ENCODE measurements around the gene CSMD2. TPM values are rescaled to one million over a fixed set of nuclear protein-coding genes. Genes with fewer than 3 reads are reported as not detected.

Gene CSMD2
- total RNA-seq, 1 experiment from 2014 or later: not detected

DNA sequence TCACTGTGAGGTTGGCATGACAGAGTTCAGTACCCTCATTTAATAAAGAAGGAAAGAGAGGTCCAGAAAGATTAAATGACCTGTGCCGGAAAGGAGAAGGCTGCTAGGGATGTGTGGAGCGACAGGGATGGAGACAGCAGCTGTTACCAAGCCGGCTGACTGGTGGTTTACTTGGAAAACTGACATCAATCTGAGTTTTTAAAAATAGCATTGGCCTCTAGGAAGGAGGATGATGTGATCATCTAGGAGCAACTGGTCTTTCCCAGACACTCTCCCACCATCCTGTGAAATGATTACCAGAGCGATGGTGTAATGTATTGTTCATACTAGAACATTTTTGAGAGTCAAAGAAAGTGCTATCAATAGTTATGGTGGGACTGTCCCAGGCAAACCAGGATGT lies 538.2 kb downstream of the CSMD2 start:
- H3K4me2 ChIP-seq: no peak overlapping the region
- POLR2A ChIA-PET (ENCODE audit: unreplicated experiment): no interaction called here
- H3K4me1 ChIP-seq (replicated peaks; ENCODE audit: insufficient read depth): no peaks in the 10 kb centered on the region
- H3K79me2 ChIP-seq (ENCODE audit: low read depth): no peaks in the 10 kb centered on the region
- no TSS peak for BruUV-seq (replicated peaks)
- H3K9me2 ChIP-seq (ENCODE audit: insufficient read depth): no peaks in the 10 kb centered on the region
- H3F3A ChIP-seq (ENCODE audit: insufficient read depth, low read depth): no peaks in the 10 kb centered on the region
- no peak for DNase-seq
- H2AFZ ChIP-seq: no peak overlapping the region
- no peaks in the 10 kb centered on the region for H3K36me3 ChIP-seq (ENCODE audit: low read depth)
- H3K9me3 ChIP-seq (ENCODE audit: insufficient read depth, low read depth): no peaks in the 10 kb centered on the region
- no peaks in the 10 kb centered on the region for H4K20me1 ChIP-seq (ENCODE audit: insufficient read depth)
- no peak overlapping the region for H3K27ac ChIP-seq
- CTCF ChIA-PET: no interaction called here
- TF ChIP-seq EZH2 (IDR thresholded peaks at IDR 0.05; ENCODE audit: low read depth): no peak
- TF ChIP-seq, protein P1, sequence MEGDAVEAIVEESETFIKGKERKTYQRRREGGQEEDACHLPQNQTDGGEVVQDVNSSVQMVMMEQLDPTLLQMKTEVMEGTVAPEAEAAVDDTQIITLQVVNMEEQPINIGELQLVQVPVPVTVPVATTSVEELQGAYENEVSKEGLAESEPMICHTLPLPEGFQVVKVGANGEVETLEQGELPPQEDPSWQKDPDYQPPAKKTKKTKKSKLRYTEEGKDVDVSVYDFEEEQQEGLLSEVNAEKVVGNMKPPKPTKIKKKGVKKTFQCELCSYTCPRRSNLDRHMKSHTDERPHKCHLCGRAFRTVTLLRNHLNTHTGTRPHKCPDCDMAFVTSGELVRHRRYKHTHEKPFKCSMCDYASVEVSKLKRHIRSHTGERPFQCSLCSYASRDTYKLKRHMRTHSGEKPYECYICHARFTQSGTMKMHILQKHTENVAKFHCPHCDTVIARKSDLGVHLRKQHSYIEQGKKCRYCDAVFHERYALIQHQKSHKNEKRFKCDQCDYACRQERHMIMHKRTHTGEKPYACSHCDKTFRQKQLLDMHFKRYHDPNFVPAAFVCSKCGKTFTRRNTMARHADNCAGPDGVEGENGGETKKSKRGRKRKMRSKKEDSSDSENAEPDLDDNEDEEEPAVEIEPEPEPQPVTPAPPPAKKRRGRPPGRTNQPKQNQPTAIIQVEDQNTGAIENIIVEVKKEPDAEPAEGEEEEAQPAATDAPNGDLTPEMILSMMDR (conservative IDR thresholded peaks at IDR 0.05): no peak
- H3K4me3 ChIP-seq: no peak overlapping the region
- peaks cover 71% of the 10 kb centered on the region for H3K27me3 ChIP-seq (ENCODE audit: insufficient read depth, low read depth)
- intact Hi-C loops (cut with micrococcal nuclease; ENCODE audit: unreplicated experiment): no loop called here

- TF ChIP-seq, protein P1 (conservative IDR thresholded peaks at IDR 0.05): peak; percentile 55
- no peak for TF ChIP-seq EZH2 (IDR thresholded peaks at IDR 0.05; ENCODE audit: low read depth)
- intact Hi-C loops (cut with micrococcal nuclease; ENCODE audit: unreplicated experiment): no loop called here
- H3K4me3 ChIP-seq: no peak overlapping the region
- H3K9me3 ChIP-seq (ENCODE audit: insufficient read depth, low read depth): no peaks in the 10 kb centered on the region
- no peaks in the 10 kb centered on the region for H3K36me3 ChIP-seq (ENCODE audit: low read depth)
- H3K27me3 ChIP-seq (ENCODE audit: insufficient read depth, low read depth): peaks cover 83% of the 10 kb centered on the region
- H3F3A ChIP-seq (ENCODE audit: insufficient read depth, low read depth): no peaks in the 10 kb centered on the region
- no peak overlapping the region for H3K27ac ChIP-seq
- no peaks in the 10 kb centered on the region for H4K20me1 ChIP-seq (ENCODE audit: insufficient read depth)
- POLR2A ChIA-PET (ENCODE audit: unreplicated experiment): no interaction called here
- no peaks in the 10 kb centered on the region for H3K4me1 ChIP-seq (replicated peaks; ENCODE audit: insufficient read depth)
- no peak for DNase-seq
- BruUV-seq (replicated peaks): no TSS peak
- CTCF ChIA-PET: no interaction called here
- no peaks in the 10 kb centered on the region for H3K79me2 ChIP-seq (ENCODE audit: low read depth)
- no peak overlapping the region for H2AFZ ChIP-seq
- H3K9me2 ChIP-seq (ENCODE audit: insufficient read depth): no peaks in the 10 kb centered on the region
- H3K4me2 ChIP-seq: no peak overlapping the region
These were observed 539.8 kb downstream of the CSMD2 start for GRCh38 chr1:33624991-33625870.

DNA sequence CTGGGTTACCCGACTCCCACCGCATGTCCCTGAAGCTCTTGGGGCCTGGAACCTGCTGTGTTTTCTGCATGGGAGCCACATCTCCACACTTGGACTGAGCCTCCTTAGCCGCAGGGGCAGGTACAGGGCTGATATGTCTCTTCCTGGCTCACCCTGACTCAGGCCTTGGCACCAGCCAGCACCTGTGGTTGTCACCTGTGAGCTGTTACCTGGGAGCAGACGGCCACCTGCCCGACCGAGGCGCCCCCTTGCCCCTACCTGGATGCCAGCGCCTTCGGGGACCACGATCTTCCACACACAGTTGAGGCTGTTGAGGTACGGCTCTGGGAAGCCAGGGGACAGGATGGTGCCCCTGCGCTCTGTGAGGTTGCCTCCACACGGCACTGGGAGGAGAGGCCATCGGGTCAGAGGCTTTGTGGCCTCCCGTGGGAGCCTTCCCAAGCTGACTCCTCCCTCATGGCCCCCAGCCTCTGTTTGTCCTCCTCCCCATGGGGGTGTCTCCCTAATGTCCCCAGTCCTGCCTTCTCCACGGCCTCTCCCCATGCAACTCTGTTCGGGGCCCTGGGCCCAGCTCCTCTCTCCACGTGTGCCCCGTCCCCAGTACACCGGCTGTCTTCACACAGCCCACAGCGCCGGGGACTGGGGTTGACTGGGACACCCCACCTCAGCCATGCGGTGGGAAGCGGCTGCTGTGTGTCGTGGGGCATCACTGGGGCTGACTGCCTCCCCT lies 540.6 kb downstream of the CSMD2 start:
- CTCF ChIA-PET: interaction anchor here (0.6 kb wide), 1 partner anchor 9 kb away, joined by 3 read pairs; no protein-coding TSS in a partner anchor
- H3F3A ChIP-seq (ENCODE audit: insufficient read depth, low read depth): no peaks in the 10 kb centered on the region

More for the DNA sequence above, 540.6 kb downstream of the CSMD2 start:
- Histone ChIP-seq H3K36me3 (ENCODE audit: low read depth) (no peaks in the 10 kb centered on the region), H2AFZ (no peak overlapping the region), H3K4me2 (no peak overlapping the region), H3K9me2 (ENCODE audit: insufficient read depth) (no peaks in the 10 kb centered on the region), H3K79me2 (ENCODE audit: low read depth) (no peaks in the 10 kb centered on the region), H3K27ac (no peak overlapping the region), H3K4me1 (replicated peaks; ENCODE audit: insufficient read depth) (no peaks in the 10 kb centered on the region), H3K27me3 (ENCODE audit: insufficient read depth, low read depth) (peaks cover 86% of the 10 kb centered on the region), H3K9me3 (ENCODE audit: insufficient read depth, low read depth) (no peaks in the 10 kb centered on the region), H3K4me3 (no peak overlapping the region), H4K20me1 (ENCODE audit: insufficient read depth) (no peaks in the 10 kb centered on the region)
- POLR2A ChIA-PET (ENCODE audit: unreplicated experiment): no interaction called here
- BruUV-seq (replicated peaks): no TSS peak
- DNase-seq: no peak
- no peak for TF ChIP-seq EZH2 (IDR thresholded peaks at IDR 0.05; ENCODE audit: low read depth)
- TF ChIP-seq, protein P1 (conservative IDR thresholded peaks at IDR 0.05): no peak
- intact Hi-C loops (cut with micrococcal nuclease; ENCODE audit: unreplicated experiment): no loop called here

Data from PC-9 (cell line).